ENCODE data around the gene VWA5B2. TPM values are rescaled to one million over a fixed set of nuclear protein-coding genes. Genes with fewer than 3 reads are reported as not detected.

The VWA5B2 gene
- total RNA-seq, 1 experiment from 2014 or later = 1.4 TPM

DNA sequence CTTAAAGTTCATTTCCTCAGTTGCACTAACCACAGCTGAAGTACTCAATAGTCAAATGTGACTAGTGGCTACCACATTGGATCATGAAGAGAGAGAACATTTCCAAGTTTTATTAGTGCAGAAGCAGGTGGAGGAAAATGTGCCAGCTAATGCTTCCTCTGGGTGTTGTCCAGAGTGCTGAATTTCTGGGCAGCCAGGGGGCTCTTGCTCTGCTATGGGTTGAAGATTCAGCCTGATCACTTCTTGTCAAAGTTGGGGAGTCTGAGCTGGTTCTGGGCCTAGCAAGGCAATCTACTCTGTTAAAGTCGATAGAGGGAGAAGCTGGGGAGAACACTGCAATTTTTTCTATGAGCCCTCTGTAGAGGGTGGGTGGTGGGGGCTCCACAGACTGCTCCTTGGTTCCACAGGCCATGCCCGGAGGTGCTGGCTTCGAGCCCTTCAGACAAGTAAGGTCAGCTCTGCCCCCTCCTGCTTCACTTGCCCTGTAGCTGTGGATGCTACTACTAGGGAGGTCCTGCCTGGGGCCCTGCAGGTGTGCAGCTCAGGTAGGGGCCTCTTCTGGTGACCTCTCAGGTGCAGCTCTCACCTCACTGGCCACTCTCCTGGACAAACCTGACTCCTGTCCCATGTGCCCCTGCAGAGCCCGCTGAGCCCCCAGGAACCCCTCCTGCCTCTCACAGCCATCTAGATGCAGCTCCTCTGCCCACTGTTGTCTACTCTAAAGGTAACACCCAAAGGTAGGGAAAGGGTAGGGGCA is 11.2 kb downstream of the VWA5B2 start:
- POLR2A ChIA-PET (ENCODE audit: unreplicated experiment) = no interaction called here
- peak; percentile 54 for DNase-seq
- no peaks in the 10 kb centered on the region for H3K79me2 ChIP-seq (ENCODE audit: low read length)

GRCh38 chr3:184241141-184241446 is 11.7 kb downstream of the VWA5B2 start:
- Histone ChIP-seq H3K36me3 (ENCODE audit: low read depth, low read length) (peaks cover 24% of the 10 kb centered on the region), H3K4me3 (ENCODE audit: low read length) (no peak overlapping the region), H3F3A (ENCODE audit: low read length, unreplicated experiment) (no peaks in the 10 kb centered on the region), H3K4me1 (ENCODE audit: insufficient read depth, low read length) (no peaks in the 10 kb centered on the region), H3K27ac (ENCODE audit: low read length) (no peak overlapping the region), H3K9ac (ENCODE audit: low read length) (no peak overlapping the region), H3K79me2 (ENCODE audit: low read length) (no peaks in the 10 kb centered on the region; the same call in 1 of the 2 replicates), H3K27me3 (ENCODE audit: low read length) (no peaks in the 10 kb centered on the region), H2AFZ (ENCODE audit: low read length) (no peak overlapping the region), H3K4me2 (ENCODE audit: low read length) (no peak overlapping the region), H4K20me1 (ENCODE audit: low read length) (no peaks in the 10 kb centered on the region), H3K9me3 (ENCODE audit: low read length) (no peaks in the 10 kb centered on the region), H3K9me2 (replicated peaks; ENCODE audit: low read length) (no peaks in the 10 kb centered on the region)
- TF ChIP-seq, protein P1, sequence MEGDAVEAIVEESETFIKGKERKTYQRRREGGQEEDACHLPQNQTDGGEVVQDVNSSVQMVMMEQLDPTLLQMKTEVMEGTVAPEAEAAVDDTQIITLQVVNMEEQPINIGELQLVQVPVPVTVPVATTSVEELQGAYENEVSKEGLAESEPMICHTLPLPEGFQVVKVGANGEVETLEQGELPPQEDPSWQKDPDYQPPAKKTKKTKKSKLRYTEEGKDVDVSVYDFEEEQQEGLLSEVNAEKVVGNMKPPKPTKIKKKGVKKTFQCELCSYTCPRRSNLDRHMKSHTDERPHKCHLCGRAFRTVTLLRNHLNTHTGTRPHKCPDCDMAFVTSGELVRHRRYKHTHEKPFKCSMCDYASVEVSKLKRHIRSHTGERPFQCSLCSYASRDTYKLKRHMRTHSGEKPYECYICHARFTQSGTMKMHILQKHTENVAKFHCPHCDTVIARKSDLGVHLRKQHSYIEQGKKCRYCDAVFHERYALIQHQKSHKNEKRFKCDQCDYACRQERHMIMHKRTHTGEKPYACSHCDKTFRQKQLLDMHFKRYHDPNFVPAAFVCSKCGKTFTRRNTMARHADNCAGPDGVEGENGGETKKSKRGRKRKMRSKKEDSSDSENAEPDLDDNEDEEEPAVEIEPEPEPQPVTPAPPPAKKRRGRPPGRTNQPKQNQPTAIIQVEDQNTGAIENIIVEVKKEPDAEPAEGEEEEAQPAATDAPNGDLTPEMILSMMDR (conservative IDR thresholded peaks at IDR 0.05; ENCODE audit: low read depth, low read length) = no peak
- no peak for TF ChIP-seq EZH2 (IDR thresholded peaks at IDR 0.05; ENCODE audit: low read length, unreplicated experiment)
- TF ChIP-seq EZH2phosphoT487 (IDR thresholded peaks at IDR 0.05; ENCODE audit: borderline replicate concordance, low read length) = no peak
- ATAC-seq (peak; percentile 6; the same call in 1 of the 2 replicates), DNase-seq (no peak)
- BruUV-seq (replicated peaks) = no TSS peak
- intact Hi-C loops (cut with micrococcal nuclease) = no loop called here
- CTCF ChIA-PET = interaction anchor here (0.6 kb wide), 1 partner anchor 44 kb away, joined by 3 read pairs; no protein-coding TSS in a partner anchor
- POLR2A ChIA-PET (ENCODE audit: unreplicated experiment) = no interaction called here

More for the DNA sequence above, 11.2 kb downstream of the VWA5B2 start:
- ATAC-seq = peak; percentile 55
- no peaks in the 10 kb centered on the region for H3F3A ChIP-seq (ENCODE audit: low read length, unreplicated experiment)
- H3K9me3 ChIP-seq (ENCODE audit: low read length) = no peaks in the 10 kb centered on the region
- intact Hi-C loops (cut with micrococcal nuclease) = no loop called here
- no peak overlapping the region for H3K9ac ChIP-seq (ENCODE audit: low read length)
- TF ChIP-seq, protein P1 (conservative IDR thresholded peaks at IDR 0.05; ENCODE audit: low read depth, low read length) = no peak
- TF ChIP-seq EZH2phosphoT487 (IDR thresholded peaks at IDR 0.05; ENCODE audit: borderline replicate concordance, low read length) (no peak), EZH2 (IDR thresholded peaks at IDR 0.05; ENCODE audit: low read length, unreplicated experiment) (no peak)
- no peaks in the 10 kb centered on the region for H3K27me3 ChIP-seq (ENCODE audit: low read length)
- H3K9me2 ChIP-seq (replicated peaks; ENCODE audit: low read length) = no peaks in the 10 kb centered on the region
- no peak overlapping the region for H3K27ac ChIP-seq (ENCODE audit: low read length)
- H3K4me1 ChIP-seq (ENCODE audit: insufficient read depth, low read length) = no peaks in the 10 kb centered on the region
- H3K4me3 ChIP-seq (ENCODE audit: low read length) = no peak overlapping the region
- CTCF ChIA-PET = interaction anchor here (0.6 kb wide), 1 partner anchor 43 kb away, joined by 3 read pairs; no protein-coding TSS in a partner anchor
- no peaks in the 10 kb centered on the region for H4K20me1 ChIP-seq (ENCODE audit: low read length)
- H3K36me3 ChIP-seq (ENCODE audit: low read depth, low read length) = peaks cover 24% of the 10 kb centered on the region
- H2AFZ ChIP-seq (ENCODE audit: low read length) = no peak overlapping the region
- BruUV-seq (replicated peaks) = no TSS peak
- no peak overlapping the region for H3K4me2 ChIP-seq (ENCODE audit: low read length)

Data from PC-3 (cell line).